GM12878 (cell line): ENCODE measurements around the gene VRTN.

ENCODE experiments used
- EP300 ChIP-seq, 2 experiments: fragments of 150-350 bp in 1 of 2; IDR thresholded peaks; 2 replicates each; pipeline ENCODE4 v1.6.1; 2011 to 2012; ENCODE audit warnings: low read depth in 2 of 2, low read length in 2 of 2, borderline replicate concordance in 1 of 2, improper control_type of control experiment in 1 of 2, inconsistent platforms in 1 of 2; ENCODE audit not compliant: control insufficient read depth in 1 of 2
- FOS ChIP-seq: IDR thresholded peaks from 3 replicates; pipeline ENCODE4 v1.6.1; 2011; ENCODE audit warnings: borderline replicate concordance; ENCODE audit not compliant: insufficient read length; ENCODE audit errors: extremely low read depth
- SMAD1 ChIP-seq: fragments of 450-650 bp; IDR thresholded peaks from 2 replicates; pipeline ENCODE4 v1.6.1; 2018; ENCODE audit warnings: mild to moderate bottlenecking, low read depth; ENCODE audit not compliant: partially characterized antibody
- SREBF2 ChIP-seq: IDR thresholded peaks from 2 replicates; pipeline ENCODE4 v1.6.1; 2012; ENCODE audit warnings: mild to moderate bottlenecking, low read length
- ZNF24 ChIP-seq: fragments of 450-650 bp; IDR thresholded peaks from 2 replicates; pipeline ENCODE4 v1.6.1; 2017; ENCODE audit warnings: antibody characterized with exemption, mild to moderate bottlenecking
- TF ChIP-seq, protein P1 (sequence below): IDR thresholded peaks from 2 replicates; pipeline ENCODE4 v1.6.1; 2011; ENCODE audit warnings: low read depth, low read length, improper control_type of control experiment, borderline replicate concordance
- TF ChIP-seq, protein P2 (sequence below): IDR thresholded peaks from 2 replicates; pipeline ENCODE4 v1.6.1; 2012; ENCODE audit warnings: mild to moderate bottlenecking, low read depth, low read length

DNA sequence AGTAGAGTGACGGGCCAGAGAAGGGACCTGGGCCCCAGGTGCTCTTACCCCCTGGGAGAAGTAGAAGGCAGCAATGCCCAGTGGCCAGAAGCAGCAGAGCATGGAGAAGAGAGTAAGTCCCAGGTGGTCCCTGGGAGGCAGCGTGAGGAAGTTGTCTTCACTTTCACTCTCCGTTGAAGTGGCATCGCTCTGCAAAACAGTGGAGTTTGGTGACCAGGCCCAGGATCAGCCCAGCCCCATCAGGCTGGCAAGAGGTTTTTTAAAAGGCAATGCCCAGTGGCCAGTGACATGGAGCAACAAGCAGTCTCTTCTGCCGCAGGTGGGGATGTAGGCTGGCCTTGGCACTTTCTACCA, 59.5 kb downstream of the VRTN start:
- no peak for TF ChIP-seq FOS
- TF ChIP-seq EP300 (IDR thresholded peaks at IDR 0.05; ENCODE audit: borderline replicate concordance in 1 of 2, control insufficient read depth in 1 of 2, low read depth in 2 of 2, low read length in 2 of 2) = no peak
- TF ChIP-seq, protein P1, sequence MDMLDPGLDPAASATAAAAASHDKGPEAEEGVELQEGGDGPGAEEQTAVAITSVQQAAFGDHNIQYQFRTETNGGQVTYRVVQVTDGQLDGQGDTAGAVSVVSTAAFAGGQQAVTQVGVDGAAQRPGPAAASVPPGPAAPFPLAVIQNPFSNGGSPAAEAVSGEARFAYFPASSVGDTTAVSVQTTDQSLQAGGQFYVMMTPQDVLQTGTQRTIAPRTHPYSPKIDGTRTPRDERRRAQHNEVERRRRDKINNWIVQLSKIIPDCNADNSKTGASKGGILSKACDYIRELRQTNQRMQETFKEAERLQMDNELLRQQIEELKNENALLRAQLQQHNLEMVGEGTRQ = no peak
- TF ChIP-seq SREBF2 = no peak
- TF ChIP-seq, protein P2, sequence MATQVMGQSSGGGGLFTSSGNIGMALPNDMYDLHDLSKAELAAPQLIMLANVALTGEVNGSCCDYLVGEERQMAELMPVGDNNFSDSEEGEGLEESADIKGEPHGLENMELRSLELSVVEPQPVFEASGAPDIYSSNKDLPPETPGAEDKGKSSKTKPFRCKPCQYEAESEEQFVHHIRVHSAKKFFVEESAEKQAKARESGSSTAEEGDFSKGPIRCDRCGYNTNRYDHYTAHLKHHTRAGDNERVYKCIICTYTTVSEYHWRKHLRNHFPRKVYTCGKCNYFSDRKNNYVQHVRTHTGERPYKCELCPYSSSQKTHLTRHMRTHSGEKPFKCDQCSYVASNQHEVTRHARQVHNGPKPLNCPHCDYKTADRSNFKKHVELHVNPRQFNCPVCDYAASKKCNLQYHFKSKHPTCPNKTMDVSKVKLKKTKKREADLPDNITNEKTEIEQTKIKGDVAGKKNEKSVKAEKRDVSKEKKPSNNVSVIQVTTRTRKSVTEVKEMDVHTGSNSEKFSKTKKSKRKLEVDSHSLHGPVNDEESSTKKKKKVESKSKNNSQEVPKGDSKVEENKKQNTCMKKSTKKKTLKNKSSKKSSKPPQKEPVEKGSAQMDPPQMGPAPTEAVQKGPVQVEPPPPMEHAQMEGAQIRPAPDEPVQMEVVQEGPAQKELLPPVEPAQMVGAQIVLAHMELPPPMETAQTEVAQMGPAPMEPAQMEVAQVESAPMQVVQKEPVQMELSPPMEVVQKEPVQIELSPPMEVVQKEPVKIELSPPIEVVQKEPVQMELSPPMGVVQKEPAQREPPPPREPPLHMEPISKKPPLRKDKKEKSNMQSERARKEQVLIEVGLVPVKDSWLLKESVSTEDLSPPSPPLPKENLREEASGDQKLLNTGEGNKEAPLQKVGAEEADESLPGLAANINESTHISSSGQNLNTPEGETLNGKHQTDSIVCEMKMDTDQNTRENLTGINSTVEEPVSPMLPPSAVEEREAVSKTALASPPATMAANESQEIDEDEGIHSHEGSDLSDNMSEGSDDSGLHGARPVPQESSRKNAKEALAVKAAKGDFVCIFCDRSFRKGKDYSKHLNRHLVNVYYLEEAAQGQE = no peak
- no peak for TF ChIP-seq ZNF24
- TF ChIP-seq SMAD1 = no peak
